Measurements from ENCODE around the gene CCDC38. TPM values are rescaled to one million over a fixed set of nuclear protein-coding genes. Genes with fewer than 3 reads are reported as not detected.
A peak's percentile ranks its signal among the peaks of the same experiment; 100 is the strongest.

CCDC38 gene
- total RNA-seq, 2 donors from 2014 or later = 0.14 to 0.34 TPM

- no peaks in the 10 kb centered on the region for H3K27me3 ChIP-seq (replicated peaks; ENCODE audit: insufficient read depth)
- no peak for DNase-seq (ENCODE audit: low spot score)
- H3K27ac ChIP-seq = no peak overlapping the region
- H3K4me3 ChIP-seq = no peak overlapping the region
- H3K9me3 ChIP-seq = no peaks in the 10 kb centered on the region
- no peaks in the 10 kb centered on the region for H3K36me3 ChIP-seq
- TF ChIP-seq POLR2A (IDR thresholded peaks at IDR 0.05) = no peak
- no peak for TF ChIP-seq CTCF (IDR thresholded peaks at IDR 0.05)
- TF ChIP-seq POLR2AphosphoS5 (IDR thresholded peaks at IDR 0.05) = no peak
- intact Hi-C loops (cut with DNase I) = no loop called here
- H3K4me1 ChIP-seq (replicated peaks) = no peaks in the 10 kb centered on the region
- WGBS = 76% methylated on average over 6 of the region's 6 CpGs
These were observed 23.3 kb downstream of the CCDC38 start for GRCh38 chr12:95919110-95919509.

DNA sequence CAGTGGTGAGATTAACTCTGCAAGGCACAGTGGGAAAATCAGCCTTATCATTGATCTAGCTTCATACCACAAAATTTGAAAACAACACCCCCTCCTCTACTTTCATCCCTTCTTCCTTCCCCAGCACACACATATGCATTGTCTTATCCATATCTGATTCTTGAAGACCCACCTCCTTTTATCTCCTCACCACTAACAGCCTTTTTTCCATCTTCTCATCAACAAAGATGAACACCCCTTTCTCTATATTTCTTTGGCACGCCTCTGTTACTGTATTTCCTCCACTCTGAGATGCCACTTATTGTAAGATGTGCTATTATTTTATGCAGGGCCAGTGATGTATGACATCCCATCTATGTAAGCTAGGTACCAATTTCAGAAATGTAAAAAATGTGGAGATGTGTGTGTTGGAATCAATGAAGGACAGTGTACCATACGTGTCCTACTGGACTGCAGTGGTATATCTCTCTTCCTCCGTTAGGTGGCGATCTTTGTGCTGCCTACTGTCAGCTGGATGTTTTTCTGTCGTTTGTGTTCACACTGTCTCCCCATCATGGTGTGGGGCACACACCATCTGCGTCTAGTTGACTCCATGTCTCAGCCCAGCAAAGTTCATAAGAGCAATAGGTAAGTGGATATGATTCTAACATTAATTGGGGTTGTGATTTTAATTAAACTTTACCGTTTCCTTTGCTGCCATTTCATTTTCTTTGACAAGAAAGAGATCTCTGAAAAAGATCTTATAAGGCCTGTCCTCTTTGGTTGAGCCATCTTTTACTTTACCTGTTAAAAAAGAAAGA is 24.0 kb downstream of the CCDC38 start:
- Histone ChIP-seq H3K9me3 (no peaks in the 10 kb centered on the region), H3K4me3 (no peak overlapping the region), H3K4me1 (replicated peaks) (no peaks in the 10 kb centered on the region), H3K36me3 (no peaks in the 10 kb centered on the region), H3K27ac (no peak overlapping the region), H3K27me3 (replicated peaks; ENCODE audit: insufficient read depth) (no peaks in the 10 kb centered on the region)
- TF ChIP-seq CTCF (IDR thresholded peaks at IDR 0.05) = peak in 3 of 4 experiments; percentile 59 to 69 (median 61)
- TF ChIP-seq POLR2AphosphoS5 (IDR thresholded peaks at IDR 0.05) = no peak
- TF ChIP-seq POLR2A (IDR thresholded peaks at IDR 0.05) = no peak
- DNase-seq (ENCODE audit: low spot score) = peak; percentile 37
- 26% methylated on average over 7 of the region's 7 CpGs for WGBS
- intact Hi-C loops (cut with DNase I) = no loop called here

- DNase-seq (ENCODE audit: low spot score) = no peak
These were observed 32.5 kb downstream of the CCDC38 start for GRCh38 chr12:95909871-95910270.

DNA sequence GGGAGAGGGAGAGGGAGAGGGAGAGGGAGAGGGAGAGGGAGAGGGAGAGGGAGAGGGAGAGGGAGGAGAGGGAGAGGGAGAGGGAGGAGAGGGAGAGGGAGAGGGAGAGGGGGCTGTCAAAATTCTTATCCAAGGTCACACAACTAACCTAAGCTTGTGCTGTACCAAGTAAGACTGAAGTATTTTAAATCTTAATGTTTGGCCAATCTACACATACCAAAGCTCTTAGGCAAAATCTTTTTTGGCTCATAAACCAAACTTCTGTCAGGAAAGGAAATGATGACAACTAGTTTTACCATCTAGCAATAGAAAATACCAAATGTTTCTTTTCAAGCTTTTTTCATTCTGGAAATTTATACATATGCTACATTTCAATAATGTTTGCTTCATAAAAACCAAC is 33.8 kb downstream of the CCDC38 start:
- H3K9me3 ChIP-seq = no peaks in the 10 kb centered on the region
- no peaks in the 10 kb centered on the region for H3K27me3 ChIP-seq (replicated peaks; ENCODE audit: insufficient read depth)
- H3K4me1 ChIP-seq (replicated peaks) = no peaks in the 10 kb centered on the region
- H3K36me3 ChIP-seq = no peaks in the 10 kb centered on the region
- H3K27ac ChIP-seq = no peak overlapping the region
- TF ChIP-seq CTCF (IDR thresholded peaks at IDR 0.05) (no peak), POLR2AphosphoS5 (IDR thresholded peaks at IDR 0.05) (no peak), POLR2A (IDR thresholded peaks at IDR 0.05) (no peak)
- intact Hi-C loops (cut with DNase I) = no loop called here
- DNase-seq (ENCODE audit: low spot score) = no peak
- no peak overlapping the region for H3K4me3 ChIP-seq

More at GRCh38 chr12:95909871-95910270, 32.5 kb downstream of the CCDC38 start:
- Histone ChIP-seq H3K4me3 (no peak overlapping the region), H3K9me3 (no peaks in the 10 kb centered on the region), H3K27ac (no peak overlapping the region), H3K36me3 (no peaks in the 10 kb centered on the region), H3K4me1 (replicated peaks) (no peaks in the 10 kb centered on the region), H3K27me3 (replicated peaks; ENCODE audit: insufficient read depth) (no peaks in the 10 kb centered on the region)
- WGBS = 92% methylated on average over 3 of the region's 3 CpGs
- TF ChIP-seq CTCF (IDR thresholded peaks at IDR 0.05) (no peak), POLR2AphosphoS5 (IDR thresholded peaks at IDR 0.05) (no peak), POLR2A (IDR thresholded peaks at IDR 0.05) (no peak)
- intact Hi-C loops (cut with DNase I) = no loop called here

GRCh38 chr12:95898081-95898480 is 44.3 kb downstream of the CCDC38 start:
- Histone ChIP-seq H3K27me3 (replicated peaks; ENCODE audit: insufficient read depth) (no peaks in the 10 kb centered on the region), H3K4me3 (no peak overlapping the region), H3K4me1 (replicated peaks) (no peaks in the 10 kb centered on the region), H3K9me3 (no peaks in the 10 kb centered on the region), H3K27ac (no peak overlapping the region), H3K36me3 (no peaks in the 10 kb centered on the region)
- no peak for TF ChIP-seq POLR2AphosphoS5 (IDR thresholded peaks at IDR 0.05)
- TF ChIP-seq CTCF (IDR thresholded peaks at IDR 0.05) = no peak
- no peak for TF ChIP-seq POLR2A (IDR thresholded peaks at IDR 0.05)
- no peak for DNase-seq (ENCODE audit: low spot score)
- intact Hi-C loops (cut with DNase I) = no loop called here
- WGBS = 63% methylated on average over 4 of the region's 4 CpGs

Data from prostate gland (tissue), 2 donors.